ENCODE measurements around the gene NCAPH2.

Gene NCAPH2

GRCh38 chr22:50473855-50474671 is 34.0 kb upstream of the NCAPH2 start:
- peak overlapping the region; percentile 73 for H3K4me3 ChIP-seq (ENCODE audit: low read length)
- no peak for DNase-seq (ENCODE audit: low read depth, low spot score)

DNA sequence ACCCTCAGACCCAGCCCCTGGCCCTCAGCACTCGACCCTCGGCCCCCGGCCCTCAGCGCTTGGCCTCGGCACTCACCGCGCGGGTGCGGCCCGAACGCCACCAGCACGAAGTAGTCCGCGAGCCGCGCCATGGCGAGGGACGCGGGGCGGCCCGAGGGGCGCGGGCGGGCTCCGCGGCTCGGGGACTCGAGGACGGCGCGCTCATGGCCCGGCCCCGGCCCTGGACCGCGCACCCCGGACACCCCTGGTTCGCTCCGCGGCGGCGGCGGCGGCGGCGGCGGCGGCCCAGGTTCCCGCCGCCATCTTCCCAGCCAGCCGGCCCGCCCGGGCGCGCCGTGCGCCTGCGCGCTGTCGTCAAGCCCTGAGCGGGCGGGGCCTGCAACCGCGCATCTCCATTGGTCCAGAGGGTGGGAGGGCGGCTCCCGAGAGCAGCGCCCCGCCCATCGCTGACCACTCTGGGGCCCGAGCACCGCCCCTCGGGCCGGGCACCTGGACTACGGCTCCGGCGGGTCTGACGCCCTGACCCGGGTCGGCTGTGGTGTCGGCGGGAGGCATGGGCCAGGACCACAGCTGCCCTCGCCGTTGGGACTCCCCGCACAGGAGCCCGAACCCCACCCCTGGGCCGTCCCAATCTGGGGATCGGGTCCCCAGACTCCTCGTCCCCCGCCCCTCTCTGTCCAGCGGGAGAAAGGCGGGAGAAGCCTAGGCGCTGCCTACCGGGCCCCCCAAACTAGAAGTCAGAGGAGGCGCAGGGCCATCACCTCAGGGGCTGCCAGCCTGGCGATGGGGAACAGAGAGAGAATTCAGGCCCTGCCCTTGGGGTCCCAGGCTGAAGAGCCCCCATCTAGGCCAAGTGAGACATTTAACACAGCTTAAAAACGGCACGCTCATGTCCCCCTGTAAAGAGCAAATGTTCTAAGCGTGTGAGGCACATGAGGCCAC is 33.0 kb upstream of the NCAPH2 start, which contains the start of gene SBF1:
SBF1 (minus strand) TSS at position 326 of the 942 bp plus-strand sequence; CDS start at position 131, 195 bp downstream.
- DNase-seq (ENCODE audit: low read depth, low spot score) = peak; percentile 65
- peak within 1 kb of the TSS; percentile 73 for H3K4me3 ChIP-seq (ENCODE audit: low read length)

- H3K4me3 ChIP-seq (ENCODE audit: low read length) = peak overlapping the region; percentile 60; the same call in 1 of the 2 replicates
- no peak for DNase-seq (ENCODE audit: low read depth, low spot score)
These were observed 32.4 kb upstream of the NCAPH2 start for GRCh38 chr22:50475652-50476002.

GRCh38 chr22:50476868-50477267 is 31.2 kb upstream of the NCAPH2 start:
- DNase-seq (ENCODE audit: low read depth, low spot score) = no peak
- no peak overlapping the region for H3K4me3 ChIP-seq (ENCODE audit: low read length)

- no peak overlapping the region for H3K4me3 ChIP-seq (ENCODE audit: low read length)
- DNase-seq (ENCODE audit: low read depth, low spot score) = no peak
These were observed 30.1 kb upstream of the NCAPH2 start for GRCh38 chr22:50477923-50478322.

GRCh38 chr22:50479721-50480120 is 28.3 kb upstream of the NCAPH2 start:
- H3K4me3 ChIP-seq (ENCODE audit: low read length) = no peak overlapping the region
- no peak for DNase-seq (ENCODE audit: low read depth, low spot score)

DNA sequence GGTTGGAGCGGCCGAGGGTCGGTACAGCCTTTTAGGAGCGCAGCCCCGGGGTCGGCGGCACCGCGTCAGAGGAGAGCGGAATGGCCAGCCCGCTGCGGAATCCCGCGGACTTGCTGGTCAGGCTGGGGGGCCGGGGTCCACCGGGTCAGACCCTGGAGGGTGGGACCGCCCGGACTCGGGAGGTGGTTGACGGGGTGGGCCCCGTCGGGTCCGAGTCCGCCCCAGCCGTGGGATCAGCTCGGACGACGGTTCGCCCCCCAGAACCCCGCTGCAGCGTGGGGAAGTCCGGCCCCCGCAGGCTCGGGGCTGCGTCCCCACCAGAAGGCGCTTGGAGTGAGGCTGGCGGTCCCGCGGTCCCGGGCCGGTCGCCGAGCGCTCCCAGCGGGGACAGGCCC is 27.0 kb upstream of the NCAPH2 start:
- peak overlapping the region; percentile 47; the same call in 1 of the 2 replicates for H3K4me3 ChIP-seq (ENCODE audit: low read length)
- no peak for DNase-seq (ENCODE audit: low read depth, low spot score)

- no peak for DNase-seq (ENCODE audit: low read depth, low spot score)
- peak within 1 kb of the TSS; percentile 47 for H3K4me3 ChIP-seq (ENCODE audit: low read length)
These were observed 26.5 kb upstream of the NCAPH2 start, which contains the start of gene ADM2 for GRCh38 chr22:50481440-50482106. Gene ADM2 (plus strand): TSS chr22:50481543. CDS start chr22:50481848, 305 bp downstream.

DNA sequence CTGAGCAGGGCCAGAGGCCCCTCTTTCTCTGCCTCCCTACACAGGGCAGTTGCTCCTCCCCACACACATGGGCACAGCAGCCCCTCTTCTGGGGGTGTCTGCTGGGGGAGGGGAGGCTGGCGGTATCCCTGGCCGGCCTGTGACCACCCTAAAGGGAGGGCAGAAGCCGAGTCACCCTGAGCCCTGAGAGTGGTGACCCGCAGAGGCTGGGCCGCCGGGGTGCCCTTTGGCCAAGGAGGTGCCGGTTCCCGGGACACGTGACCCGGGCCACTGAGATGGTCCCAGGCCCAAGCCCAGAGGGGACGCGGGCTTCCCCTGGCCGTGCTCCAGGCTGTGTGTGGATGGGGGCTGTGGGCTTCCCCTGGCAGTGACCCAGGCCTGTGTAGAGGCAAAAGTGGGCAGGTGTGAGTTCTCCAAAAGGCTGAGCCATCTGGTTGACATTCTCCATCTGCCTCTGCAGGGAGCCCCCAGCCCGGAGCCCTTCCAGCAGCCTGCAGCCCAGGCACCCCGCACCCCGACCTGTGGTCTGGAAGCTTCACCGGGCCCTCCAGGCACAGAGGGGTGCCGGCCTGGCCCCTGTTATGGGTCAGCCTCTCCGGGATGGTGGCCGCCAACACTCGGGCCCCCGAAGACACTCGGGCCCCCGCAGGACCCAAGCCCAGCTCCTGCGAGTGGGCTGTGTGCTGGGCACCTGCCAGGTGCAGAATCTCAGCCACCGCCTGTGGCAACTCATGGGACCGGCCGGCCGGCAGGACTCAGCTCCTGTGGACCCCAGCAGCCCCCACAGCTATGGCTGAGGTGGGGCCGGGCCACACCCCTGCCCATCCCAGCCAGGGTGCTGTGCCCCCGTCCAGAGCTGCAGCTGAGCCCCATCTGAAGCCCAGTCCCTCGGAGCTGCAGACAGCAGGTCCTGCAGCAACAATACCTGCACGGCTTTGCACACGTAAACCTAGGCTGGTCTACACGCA is 25.6 kb upstream of the NCAPH2 start:
- no peak for DNase-seq (ENCODE audit: low read depth, low spot score)
- peak overlapping the region; percentile 47 for H3K4me3 ChIP-seq (ENCODE audit: low read length)

- no peak for DNase-seq (ENCODE audit: low read depth, low spot score)
- H3K4me3 ChIP-seq (ENCODE audit: low read length) = no peak overlapping the region
These were observed 24.9 kb upstream of the NCAPH2 start for GRCh38 chr22:50483106-50483505.

- H3K4me3 ChIP-seq (ENCODE audit: low read length) = no peak overlapping the region
- no peak for DNase-seq (ENCODE audit: low read depth, low spot score)
These were observed 24.5 kb upstream of the NCAPH2 start for GRCh38 chr22:50483556-50483955.

GRCh38 chr22:50483977-50484853 is 23.8 kb upstream of the NCAPH2 start:
- H3K4me3 ChIP-seq (ENCODE audit: low read length) = no peak overlapping the region
- no peak for DNase-seq (ENCODE audit: low read depth, low spot score)

DNA sequence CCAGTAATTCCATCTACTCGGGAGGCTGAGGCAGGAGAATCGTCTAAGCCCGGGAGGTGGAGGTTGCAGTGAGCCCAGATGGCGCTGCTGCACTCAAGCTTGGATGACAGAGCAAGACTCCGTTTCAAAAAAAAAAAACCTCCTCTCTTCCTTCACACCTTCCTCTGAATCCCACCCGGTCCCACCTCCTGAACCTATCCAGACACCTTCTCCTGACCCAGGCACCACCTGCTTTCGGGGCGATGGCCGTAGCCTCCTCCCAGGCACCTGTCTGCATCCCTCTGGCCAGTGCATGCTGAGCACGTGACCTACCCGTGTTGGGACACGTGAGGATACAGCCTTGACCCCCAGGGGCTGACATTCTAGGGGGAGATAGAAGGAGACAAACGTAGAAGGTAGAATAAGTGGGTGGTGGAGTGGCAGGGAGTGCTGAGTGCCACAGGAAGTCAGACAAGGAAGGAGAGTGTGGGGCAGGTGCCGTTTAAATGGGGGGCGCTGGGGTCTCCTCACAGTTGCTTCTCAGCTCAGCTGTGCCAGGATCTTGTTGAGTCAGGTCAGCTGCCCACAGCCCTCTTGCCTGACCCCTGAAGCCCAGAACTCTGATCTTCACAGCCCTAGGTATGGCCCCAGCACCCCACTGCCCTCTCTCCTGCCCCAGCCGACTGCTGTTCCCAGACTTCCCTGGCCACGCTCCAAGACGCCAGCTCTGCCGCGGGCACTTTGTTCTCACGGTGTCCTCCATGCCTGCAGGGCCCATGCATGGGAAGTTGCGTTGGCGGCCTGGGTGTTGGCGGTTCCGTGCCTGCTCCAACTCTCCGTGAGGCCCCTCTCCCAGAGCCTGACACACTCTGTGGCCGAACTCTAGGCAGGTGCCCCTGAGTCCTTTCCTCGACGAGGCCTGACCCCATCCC is 22.5 kb upstream of the NCAPH2 start:
- no peak overlapping the region for H3K4me3 ChIP-seq (ENCODE audit: low read length)
- no peak for DNase-seq (ENCODE audit: low read depth, low spot score)

GRCh38 chr22:50486561-50487289 is 21.3 kb upstream of the NCAPH2 start, which contains the start of gene MIOX:
Gene MIOX (plus strand): TSS chr22:50486859. CDS start chr22:50486898, 39 bp downstream.
- no peak within 1 kb of the TSS for H3K4me3 ChIP-seq (ENCODE audit: low read length)
- DNase-seq (ENCODE audit: low read depth, low spot score) = no peak

GRCh38 chr22:50487290-50488005 is 20.6 kb upstream of the NCAPH2 start:
- no peak overlapping the region for H3K4me3 ChIP-seq (ENCODE audit: low read length)
- no peak for DNase-seq (ENCODE audit: low read depth, low spot score)

Data from Jurkat, Clone E6-1 (cell line).